Skeletal muscle cell (primary cell): Measurements from ENCODE around the gene FRMD1.

Source experiments
- DNase-seq: peaks from one replicate; pipeline ENCODE4 v3.0.0-alpha.2; 2010; ENCODE audit warnings: low read depth
- H3K4me3 ChIP-seq: 2 replicates; pipeline ENCODE4 v1.5.1; 2011; ENCODE audit warnings: low read depth, mild to moderate bottlenecking, control low read depth, low read length, moderate library complexity

FRMD1 gene

GRCh38 chr6:168078943-168079405 lies at the start of gene FRMD1:
Gene FRMD1 (minus strand): TSS chr6:168079212. CDS start chr6:168079094, 118 bp downstream.
- no peak within 1 kb of the TSS for H3K4me3 ChIP-seq
- no peak for DNase-seq

- DNase-seq = no peak
- no peak overlapping the region for H3K4me3 ChIP-seq
These were observed 49.1 kb upstream of the FRMD1 start for GRCh38 chr6:168128006-168128630.

- no peak overlapping the region for H3K4me3 ChIP-seq
- DNase-seq = no peak
These were observed 48.4 kb upstream of the FRMD1 start for GRCh38 chr6:168127384-168127868.

- DNase-seq = no peak
- H3K4me3 ChIP-seq = no peak overlapping the region
These were observed 47.8 kb upstream of the FRMD1 start for GRCh38 chr6:168126566-168127383.

- H3K4me3 ChIP-seq = no peak overlapping the region
- DNase-seq = no peak
These were observed 46.5 kb upstream of the FRMD1 start for GRCh38 chr6:168125429-168126001.

- DNase-seq = no peak
- H3K4me3 ChIP-seq = no peak overlapping the region
These were observed 45.9 kb upstream of the FRMD1 start for GRCh38 chr6:168124921-168125320.

- no peak for DNase-seq
- no peak overlapping the region for H3K4me3 ChIP-seq
These were observed 45.1 kb upstream of the FRMD1 start for GRCh38 chr6:168124158-168124557.

GRCh38 chr6:168123165-168123911 lies 44.3 kb upstream of the FRMD1 start:
- no peak overlapping the region for H3K4me3 ChIP-seq
- DNase-seq = no peak

GRCh38 chr6:168122521-168122920 lies 43.5 kb upstream of the FRMD1 start:
- DNase-seq = no peak
- H3K4me3 ChIP-seq = no peak overlapping the region

GRCh38 chr6:168122011-168122410 lies 43.0 kb upstream of the FRMD1 start:
- H3K4me3 ChIP-seq = no peak overlapping the region
- no peak for DNase-seq

- no peak overlapping the region for H3K4me3 ChIP-seq
- no peak for DNase-seq
These were observed 42.3 kb upstream of the FRMD1 start for GRCh38 chr6:168121303-168121665.

- no peak for DNase-seq
- no peak overlapping the region for H3K4me3 ChIP-seq
These were observed 41.6 kb upstream of the FRMD1 start for GRCh38 chr6:168120390-168121302.

- DNase-seq = no peak
- H3K4me3 ChIP-seq = no peak overlapping the region
These were observed 40.5 kb upstream of the FRMD1 start for GRCh38 chr6:168119539-168119938.

GRCh38 chr6:168118935-168119334 lies 39.9 kb upstream of the FRMD1 start:
- no peak overlapping the region for H3K4me3 ChIP-seq
- no peak for DNase-seq

- no peak for DNase-seq
- no peak overlapping the region for H3K4me3 ChIP-seq
These were observed 38.9 kb upstream of the FRMD1 start for GRCh38 chr6:168117942-168118341.

- DNase-seq = no peak
- H3K4me3 ChIP-seq = no peak overlapping the region
These were observed 38.2 kb upstream of the FRMD1 start for GRCh38 chr6:168116975-168117899.

GRCh38 chr6:168116438-168116974 lies 37.5 kb upstream of the FRMD1 start:
- no peak overlapping the region for H3K4me3 ChIP-seq
- no peak for DNase-seq
